GM12864 (cell line): ENCODE measurements around the gene C12orf75.

Experiments
- DNase-seq: peaks from one replicate; pipeline ENCODE4 v3.0.0-alpha.2; 2011; ENCODE audit warnings: low read depth
- H3K4me3 ChIP-seq: 2 replicates; pipeline ENCODE4 v1.5.1; 2011; ENCODE audit warnings: mild to moderate bottlenecking, low read depth, low read length, control low read depth
- CTCF ChIP-seq: IDR thresholded peaks from 2 replicates; pipeline ENCODE4 v1.5.1; 2011; ENCODE audit warnings: low read depth, mild to moderate bottlenecking, moderate library complexity, low read length, control low read depth, inconsistent platforms; ENCODE audit errors: missing control alignments

The C12orf75 gene

GRCh38 chr12:105315130-105315529 lies 15.4 kb upstream of the C12orf75 start:
- TF ChIP-seq CTCF: no peak
- H3K4me3 ChIP-seq: no peak overlapping the region

GRCh38 chr12:105315726-105316125 lies 14.8 kb upstream of the C12orf75 start:
- no peak for DNase-seq
- no peak for TF ChIP-seq CTCF
- H3K4me3 ChIP-seq: no peak overlapping the region

More at GRCh38 chr12:105315130-105315529, 15.4 kb upstream of the C12orf75 start:
- DNase-seq: no peak

GRCh38 chr12:105316931-105317852 lies 13.3 kb upstream of the C12orf75 start:
- TF ChIP-seq CTCF: no peak
- no peak for DNase-seq

GRCh38 chr12:105317942-105318621 lies 12.4 kb upstream of the C12orf75 start:
- H3K4me3 ChIP-seq: no peak overlapping the region
- no peak for TF ChIP-seq CTCF
- DNase-seq: no peak

More at GRCh38 chr12:105316931-105317852, 13.3 kb upstream of the C12orf75 start:
- no peak overlapping the region for H3K4me3 ChIP-seq

- DNase-seq: no peak
- H3K4me3 ChIP-seq: no peak overlapping the region
- no peak for TF ChIP-seq CTCF
These were observed 11.6 kb upstream of the C12orf75 start for GRCh38 chr12:105318651-105319483.

GRCh38 chr12:105319691-105320209 lies 10.7 kb upstream of the C12orf75 start:
- TF ChIP-seq CTCF: peak; percentile 13
- DNase-seq: no peak

More at GRCh38 chr12:105319691-105320209, 10.7 kb upstream of the C12orf75 start:
- H3K4me3 ChIP-seq: no peak overlapping the region
